Keratinocyte (primary cell): Measurements from ENCODE around the gene FXYD2. TPM values are rescaled to one million over a fixed set of nuclear protein-coding genes. Genes with fewer than 3 reads are reported as not detected.

Experiments
- DNase-seq: peaks from one replicate; pipeline ENCODE4 v3.0.0-alpha.2; 2011; ENCODE audit warnings: low read depth, missing footprints, low spot score
- FAIRE-seq: peaks from 2 replicates; lab custom pipeline; 2011; peaks lifted over from hg19 to GRCh38; lab: Jason Lieb, UNC
- H2AFZ ChIP-seq: 2 replicates; pipeline ENCODE4 v1.6.0; 2012; ENCODE audit warnings: low read length, control low read depth, inconsistent platforms; ENCODE audit not compliant: control insufficient read depth
- H3K27ac ChIP-seq: 2 replicates; pipeline ENCODE4 v1.5.1; 2011; ENCODE audit warnings: low read length; ENCODE audit not compliant: control insufficient read depth, insufficient read depth
- H3K27me3 ChIP-seq: 3 replicates; pipeline ENCODE4 v1.6.0; 2011; ENCODE audit warnings: low read length; ENCODE audit not compliant: control insufficient read depth, insufficient read depth; ENCODE audit errors: extremely low read depth
- H3K36me3 ChIP-seq, 2 experiments: 2 replicates in 1 of 2; 3 replicates in 1 of 2; pipeline ENCODE4 v1.5.1; 2011; ENCODE audit warnings: low read length in 2 of 2, mild to moderate bottlenecking in 1 of 2; ENCODE audit not compliant: control insufficient read depth in 2 of 2, insufficient read depth in 2 of 2; ENCODE audit errors: extremely low read depth in 1 of 2
- H3K4me1 ChIP-seq: 3 replicates; pipeline ENCODE4 v1.5.1; 2011; ENCODE audit warnings: low read length; ENCODE audit not compliant: control insufficient read depth, insufficient read depth; ENCODE audit errors: extremely low read depth
- H3K4me2 ChIP-seq: 3 replicates; pipeline ENCODE4 v1.6.0; 2011; ENCODE audit warnings: low read depth, low read length; ENCODE audit not compliant: control insufficient read depth, insufficient read depth; ENCODE audit errors: extremely low read depth
- H3K4me3 ChIP-seq, 3 experiments: fragments of 200-600 bp in 1 of 3; sonication (generic) in 1 of 3; 2 replicates in 2 of 3; 3 replicates in 1 of 3; pipeline ENCODE4 v1.5.1; 2011 to 2016; ENCODE audit warnings: low read length in 3 of 3, mild to moderate bottlenecking in 3 of 3, control low read depth in 2 of 3, inconsistent platforms in 1 of 3, low read depth in 1 of 3, mixed read lengths in 1 of 3, mixed run types in 1 of 3, moderate library complexity in 1 of 3; ENCODE audit not compliant: control insufficient read depth in 2 of 3, insufficient read depth in 2 of 3; ENCODE audit errors: extremely low read depth in 1 of 3
- H3K79me2 ChIP-seq: 2 replicates; pipeline ENCODE4 v1.6.0; 2012; ENCODE audit warnings: low read length; ENCODE audit not compliant: control insufficient read depth, insufficient read depth
- H3K9ac ChIP-seq: 3 replicates; pipeline ENCODE4 v1.6.0; 2011; ENCODE audit warnings: low read length; ENCODE audit not compliant: control insufficient read depth, insufficient read depth; ENCODE audit errors: extremely low read depth
- H3K9me1 ChIP-seq: 3 replicates; pipeline ENCODE4 v1.6.0; 2011; ENCODE audit warnings: low read length; ENCODE audit not compliant: control insufficient read depth, insufficient read depth; ENCODE audit errors: extremely low read depth
- H3K9me3 ChIP-seq: 2 replicates; pipeline ENCODE4 v1.5.1; 2012; ENCODE audit warnings: low read depth, low read length; ENCODE audit not compliant: control insufficient read depth
- H4K20me1 ChIP-seq: 3 replicates; pipeline ENCODE4 v1.6.0; 2011; ENCODE audit warnings: low read length; ENCODE audit not compliant: control insufficient read depth, insufficient read depth; ENCODE audit errors: extremely low read depth
- EZH2 ChIP-seq: IDR thresholded peaks from one replicate; pipeline ENCODE4 v1.6.1; 2012; ENCODE audit warnings: inconsistent platforms, mild to moderate bottlenecking, low read length, moderate library complexity
- dilution Hi-C: fragments of 300-500 bp; cut with MboI; formaldehyde crosslinking; loops from one replicate; pipeline ENCODE4 v1.7.0; 2020; ENCODE audit warnings: low sequenced_read_pairs; ENCODE audit not compliant: extremely low pct_ligation_motif_present
- polyA plus RNA-seq, 5 experiments: library from polyadenylated mRNA; depleted of rRNA in 3 of 5; stranded (reverse) in 3 of 5; stranded (forward) in 1 of 5; unstranded in 1 of 5; fragments of >200 nt; gene quantifications; 1 replicate in 1 of 5; 2 replicates in 3 of 5; 3 replicates in 1 of 5; pipeline versions ENCODE4 v1.2.1 to v1.2.3, GENCODE V29; 2011 to 2012; ENCODE audit warnings: missing spikeins in 2 of 5, low read depth in 1 of 5, low replicate concordance in 1 of 5
- TF ChIP-seq, protein P1 (sequence below), 3 experiments: IDR thresholded peaks in 1 of 3; conservative IDR thresholded peaks in 1 of 3; optimal IDR thresholded peaks in 1 of 3; 2 replicates in 2 of 3; 3 replicates in 1 of 3; pipeline versions ENCODE3 to v1.5.1; 2011; ENCODE audit warnings: low read length in 3 of 3, mild to moderate bottlenecking in 3 of 3, moderate library complexity in 2 of 3, control low read depth in 1 of 3, inconsistent platforms in 1 of 3; ENCODE audit not compliant: insufficient read depth in 2 of 3; ENCODE audit errors: extremely low read depth in 1 of 3

Gene FXYD2
- polyA plus RNA-seq, 1 donor (not counting 4 experiments of a cell fraction or from before 2014, with no cell fraction given) = not detected

DNA sequence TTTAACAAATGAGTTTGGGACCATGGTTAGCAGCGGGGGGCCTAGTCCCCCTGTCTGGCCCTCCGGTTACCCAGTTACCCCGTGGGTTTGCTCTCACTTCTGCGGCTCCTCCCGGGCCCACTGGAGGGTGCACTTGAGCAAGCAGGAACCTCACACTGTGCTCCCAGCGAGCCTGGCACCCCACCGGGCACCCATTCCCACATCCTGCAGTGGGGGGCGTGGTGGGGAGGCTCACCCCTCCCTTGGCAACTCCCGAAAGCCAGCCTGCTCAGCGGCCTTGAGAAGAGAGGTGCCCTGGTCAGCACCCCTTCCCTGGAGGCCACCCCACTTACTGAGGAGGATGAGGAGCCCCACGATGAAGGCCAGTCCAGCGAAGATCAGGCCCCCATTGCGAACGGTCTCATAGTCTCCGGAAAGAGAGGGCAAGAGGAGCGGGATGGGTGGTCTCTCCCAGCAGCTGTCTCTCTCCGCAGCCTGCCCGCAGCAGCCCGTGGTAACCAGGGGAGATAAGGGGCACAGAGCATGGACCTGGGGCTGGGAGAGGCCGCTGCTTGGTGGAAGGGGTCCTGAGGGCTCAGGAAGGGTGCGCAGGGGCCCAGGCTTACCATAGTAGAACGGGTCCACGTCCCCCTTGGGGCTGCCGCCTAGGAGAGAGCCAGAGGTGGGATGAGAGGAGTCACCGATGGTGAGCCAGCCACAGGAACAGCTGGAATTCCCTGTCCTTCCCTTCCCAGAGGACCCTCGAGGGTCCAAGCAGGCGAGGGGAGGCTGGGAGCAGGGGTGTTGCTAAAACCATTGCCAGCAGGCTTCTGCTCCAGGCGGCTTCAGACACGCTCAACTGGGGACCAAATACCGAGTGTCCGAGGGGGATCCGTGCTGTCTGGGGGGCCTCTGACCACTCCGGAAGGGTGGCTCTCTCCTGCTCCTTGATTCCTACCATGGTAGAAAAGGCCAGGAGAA is 2.2 kb downstream of the FXYD2 start:
- dilution Hi-C loops = loop anchor here (25.0 kb wide), 1 partner anchor 385 kb away; no protein-coding TSS in a partner anchor
- H2AFZ ChIP-seq = no peak overlapping the region
- no peak overlapping the region for H3K27ac ChIP-seq
- H3K9me3 ChIP-seq = no peaks in the 10 kb centered on the region
- DNase-seq (no peak), FAIRE-seq (no peak)
- no peaks in the 10 kb centered on the region for H3K36me3 ChIP-seq
- H3K4me1 ChIP-seq = peaks cover 26% of the 10 kb centered on the region
- no peaks in the 10 kb centered on the region for H3K79me2 ChIP-seq
- no peak overlapping the region for H3K9ac ChIP-seq
- no peaks in the 10 kb centered on the region for H3K27me3 ChIP-seq
- no peaks in the 10 kb centered on the region for H4K20me1 ChIP-seq
- no peak overlapping the region for H3K4me3 ChIP-seq
- no peak overlapping the region for H3K4me2 ChIP-seq
- no peak for TF ChIP-seq EZH2
- TF ChIP-seq, protein P1, sequence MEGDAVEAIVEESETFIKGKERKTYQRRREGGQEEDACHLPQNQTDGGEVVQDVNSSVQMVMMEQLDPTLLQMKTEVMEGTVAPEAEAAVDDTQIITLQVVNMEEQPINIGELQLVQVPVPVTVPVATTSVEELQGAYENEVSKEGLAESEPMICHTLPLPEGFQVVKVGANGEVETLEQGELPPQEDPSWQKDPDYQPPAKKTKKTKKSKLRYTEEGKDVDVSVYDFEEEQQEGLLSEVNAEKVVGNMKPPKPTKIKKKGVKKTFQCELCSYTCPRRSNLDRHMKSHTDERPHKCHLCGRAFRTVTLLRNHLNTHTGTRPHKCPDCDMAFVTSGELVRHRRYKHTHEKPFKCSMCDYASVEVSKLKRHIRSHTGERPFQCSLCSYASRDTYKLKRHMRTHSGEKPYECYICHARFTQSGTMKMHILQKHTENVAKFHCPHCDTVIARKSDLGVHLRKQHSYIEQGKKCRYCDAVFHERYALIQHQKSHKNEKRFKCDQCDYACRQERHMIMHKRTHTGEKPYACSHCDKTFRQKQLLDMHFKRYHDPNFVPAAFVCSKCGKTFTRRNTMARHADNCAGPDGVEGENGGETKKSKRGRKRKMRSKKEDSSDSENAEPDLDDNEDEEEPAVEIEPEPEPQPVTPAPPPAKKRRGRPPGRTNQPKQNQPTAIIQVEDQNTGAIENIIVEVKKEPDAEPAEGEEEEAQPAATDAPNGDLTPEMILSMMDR (optimal IDR thresholded peaks at IDR 0.05 in 1 of 3, IDR thresholded peaks at IDR 0.05 in 1 of 3, conservative IDR thresholded peaks at IDR 0.05 in 1 of 3; ENCODE audit: extremely low read depth in 1 of 3, insufficient read depth in 2 of 3, low read length in 3 of 3) = peak; percentile 56 to 87 (median 73)
- H3K9me1 ChIP-seq = no peaks in the 10 kb centered on the region

DNA sequence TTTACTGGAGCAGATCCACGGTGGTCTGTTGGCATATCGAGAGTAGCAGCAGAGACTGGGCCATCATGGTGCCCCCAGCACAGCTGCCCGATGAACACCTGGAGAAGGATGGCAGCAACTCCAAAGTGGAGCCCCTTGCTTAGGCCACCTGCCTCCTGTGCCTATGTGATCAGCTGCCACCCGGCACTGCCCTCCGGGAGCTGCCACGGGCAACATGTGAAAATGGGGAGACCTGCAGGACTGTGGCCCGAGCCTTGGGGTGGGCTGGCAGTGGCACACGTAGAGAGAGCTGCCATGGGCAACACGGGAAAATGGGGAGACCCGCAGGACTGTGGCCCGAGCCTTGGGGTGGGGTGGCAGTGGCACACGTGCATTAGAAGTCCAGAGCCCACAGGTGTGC is 3.1 kb downstream of the FXYD2 start:
- dilution Hi-C loops = loop anchor here (25.0 kb wide), 1 partner anchor 384 kb away; no protein-coding TSS in a partner anchor
- Histone ChIP-seq H3K27me3 (no peaks in the 10 kb centered on the region), H3K9me3 (no peaks in the 10 kb centered on the region), H3K4me2 (no peak overlapping the region), H3K9ac (no peak overlapping the region), H2AFZ (no peak overlapping the region), H3K36me3 (no peaks in the 10 kb centered on the region), H3K4me3 (no peak overlapping the region), H4K20me1 (no peaks in the 10 kb centered on the region), H3K27ac (no peak overlapping the region), H3K79me2 (no peaks in the 10 kb centered on the region), H3K4me1 (peaks cover 26% of the 10 kb centered on the region), H3K9me1 (no peaks in the 10 kb centered on the region)
- no peak for TF ChIP-seq EZH2
- TF ChIP-seq, protein P1 (optimal IDR thresholded peaks at IDR 0.05 in 1 of 3, IDR thresholded peaks at IDR 0.05 in 1 of 3, conservative IDR thresholded peaks at IDR 0.05 in 1 of 3; ENCODE audit: extremely low read depth in 1 of 3, insufficient read depth in 2 of 3, low read length in 3 of 3) = no peak
- FAIRE-seq (no peak), DNase-seq (no peak)
